Fibroblast of mammary gland (primary cell): ENCODE data around the gene IBA57.
A peak's percentile ranks its signal among the peaks of the same experiment; 100 is the strongest.

Experiments used
- DNase-seq: peaks from one replicate; pipeline ENCODE4 v3.0.0-alpha.2; 2010; ENCODE audit warnings: low read depth
- H3K4me3 ChIP-seq: 2 replicates; pipeline ENCODE4 v1.5.1; 2011; ENCODE audit warnings: low read depth, mild to moderate bottlenecking, low read length, moderate library complexity; ENCODE audit not compliant: control insufficient read depth
- TF ChIP-seq, protein P1 (sequence below): conservative IDR thresholded peaks from 2 replicates; pipeline ENCODE4 v1.5.1; 2011; ENCODE audit warnings: low read depth, low read length, inconsistent platforms; ENCODE audit not compliant: control insufficient read depth, insufficient read depth

Gene IBA57

DNA sequence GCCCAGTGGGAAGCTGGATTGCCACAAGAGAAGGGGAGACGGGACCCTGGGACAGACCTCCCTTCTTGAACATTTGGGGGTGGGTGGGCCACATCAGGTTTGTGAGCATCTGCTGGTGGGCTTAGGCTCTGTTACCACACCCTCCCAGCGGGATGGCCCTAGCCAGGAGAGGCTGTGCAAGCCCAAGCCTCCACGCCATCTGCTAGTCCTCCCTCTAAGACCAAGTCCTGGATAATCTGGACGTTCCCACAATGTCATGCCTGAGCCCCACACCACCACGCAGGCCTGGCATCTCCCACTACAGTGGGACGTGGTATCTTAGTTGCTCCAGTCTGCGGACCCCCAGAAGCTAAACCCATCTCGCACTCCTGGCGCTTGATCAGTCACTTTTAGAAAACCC, 3.7 kb upstream of the IBA57 start:
- TF ChIP-seq, protein P1, sequence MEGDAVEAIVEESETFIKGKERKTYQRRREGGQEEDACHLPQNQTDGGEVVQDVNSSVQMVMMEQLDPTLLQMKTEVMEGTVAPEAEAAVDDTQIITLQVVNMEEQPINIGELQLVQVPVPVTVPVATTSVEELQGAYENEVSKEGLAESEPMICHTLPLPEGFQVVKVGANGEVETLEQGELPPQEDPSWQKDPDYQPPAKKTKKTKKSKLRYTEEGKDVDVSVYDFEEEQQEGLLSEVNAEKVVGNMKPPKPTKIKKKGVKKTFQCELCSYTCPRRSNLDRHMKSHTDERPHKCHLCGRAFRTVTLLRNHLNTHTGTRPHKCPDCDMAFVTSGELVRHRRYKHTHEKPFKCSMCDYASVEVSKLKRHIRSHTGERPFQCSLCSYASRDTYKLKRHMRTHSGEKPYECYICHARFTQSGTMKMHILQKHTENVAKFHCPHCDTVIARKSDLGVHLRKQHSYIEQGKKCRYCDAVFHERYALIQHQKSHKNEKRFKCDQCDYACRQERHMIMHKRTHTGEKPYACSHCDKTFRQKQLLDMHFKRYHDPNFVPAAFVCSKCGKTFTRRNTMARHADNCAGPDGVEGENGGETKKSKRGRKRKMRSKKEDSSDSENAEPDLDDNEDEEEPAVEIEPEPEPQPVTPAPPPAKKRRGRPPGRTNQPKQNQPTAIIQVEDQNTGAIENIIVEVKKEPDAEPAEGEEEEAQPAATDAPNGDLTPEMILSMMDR, result no peak
- no peak for DNase-seq
- H3K4me3 ChIP-seq, result no peak overlapping the region

DNA sequence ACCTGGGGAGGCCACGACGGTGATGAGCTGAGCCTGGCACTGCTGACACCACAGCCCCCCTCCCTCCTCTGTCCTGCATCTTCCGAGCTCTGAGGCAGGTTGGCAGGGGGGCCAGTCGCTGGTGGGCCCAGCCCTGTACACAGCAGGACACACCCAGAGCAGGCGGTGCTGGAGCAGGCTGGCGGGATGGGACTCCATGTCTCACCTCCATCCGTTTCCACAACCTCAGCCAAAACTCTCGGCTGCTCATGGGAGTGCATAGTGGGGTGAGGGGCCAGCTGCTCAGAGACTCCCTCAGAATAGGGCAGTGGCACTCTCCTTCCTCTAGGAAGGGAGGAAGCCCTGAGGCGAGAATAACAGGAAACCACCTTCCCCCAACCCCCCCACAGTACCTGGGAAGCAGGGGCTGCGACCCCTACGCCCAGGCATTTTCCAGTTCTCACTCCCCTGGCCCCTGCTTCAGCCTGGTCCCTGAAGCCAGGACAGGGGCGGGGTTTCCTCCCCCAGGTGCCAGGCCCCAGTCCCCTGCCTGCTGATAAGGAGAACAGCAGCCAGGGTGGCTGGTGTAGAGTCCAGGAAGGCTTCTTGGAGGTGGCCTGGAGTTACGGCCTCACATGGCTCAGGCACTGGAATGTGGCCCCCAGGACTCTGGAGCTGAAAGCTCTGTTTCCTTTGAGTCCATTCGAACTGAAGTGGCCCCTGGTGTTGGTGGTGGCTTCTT, 3.2 kb upstream of the IBA57 start:
- no peak overlapping the region for H3K4me3 ChIP-seq
- no peak for DNase-seq
- TF ChIP-seq, protein P1, result no peak

DNA sequence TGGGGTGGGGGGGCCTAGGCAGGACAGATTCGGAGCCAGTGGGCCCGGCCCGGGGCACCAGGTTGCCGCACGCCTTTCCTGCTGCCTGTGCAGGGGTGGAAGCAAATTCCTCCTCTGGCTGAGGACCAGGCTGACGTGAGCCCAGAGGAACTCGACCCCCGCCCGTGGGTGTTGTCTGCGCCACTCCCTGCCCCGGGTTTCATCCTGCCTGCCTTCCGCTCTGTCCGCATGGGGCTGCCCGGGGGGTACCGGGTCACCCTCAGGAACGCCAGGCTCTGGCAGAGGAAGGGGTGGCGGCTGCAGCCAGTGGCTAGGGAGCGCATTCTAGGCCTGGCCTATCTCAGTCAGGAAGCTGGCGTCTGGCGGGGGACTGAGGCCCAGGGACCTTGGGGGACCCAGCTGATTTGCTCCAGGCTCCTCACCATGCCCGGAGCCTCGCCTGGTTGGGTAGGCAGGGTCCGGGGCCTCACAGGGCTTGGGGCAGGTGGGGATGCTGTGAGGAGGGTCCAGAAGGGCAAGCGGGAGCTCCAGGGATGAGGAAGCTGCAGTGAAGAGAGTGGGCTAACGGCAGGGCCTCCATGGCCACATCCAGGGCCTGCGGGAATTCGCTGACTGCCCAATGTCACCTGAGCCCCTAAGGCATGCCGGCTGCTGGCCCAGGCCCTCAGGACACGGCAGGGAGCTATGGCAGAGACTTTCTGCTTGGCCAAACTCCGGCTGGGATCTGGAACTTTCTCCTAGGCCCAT, 2.4 kb upstream of the IBA57 start:
- peak; percentile 45 for DNase-seq
- TF ChIP-seq, protein P1, result no peak
- H3K4me3 ChIP-seq, result no peak overlapping the region

DNA sequence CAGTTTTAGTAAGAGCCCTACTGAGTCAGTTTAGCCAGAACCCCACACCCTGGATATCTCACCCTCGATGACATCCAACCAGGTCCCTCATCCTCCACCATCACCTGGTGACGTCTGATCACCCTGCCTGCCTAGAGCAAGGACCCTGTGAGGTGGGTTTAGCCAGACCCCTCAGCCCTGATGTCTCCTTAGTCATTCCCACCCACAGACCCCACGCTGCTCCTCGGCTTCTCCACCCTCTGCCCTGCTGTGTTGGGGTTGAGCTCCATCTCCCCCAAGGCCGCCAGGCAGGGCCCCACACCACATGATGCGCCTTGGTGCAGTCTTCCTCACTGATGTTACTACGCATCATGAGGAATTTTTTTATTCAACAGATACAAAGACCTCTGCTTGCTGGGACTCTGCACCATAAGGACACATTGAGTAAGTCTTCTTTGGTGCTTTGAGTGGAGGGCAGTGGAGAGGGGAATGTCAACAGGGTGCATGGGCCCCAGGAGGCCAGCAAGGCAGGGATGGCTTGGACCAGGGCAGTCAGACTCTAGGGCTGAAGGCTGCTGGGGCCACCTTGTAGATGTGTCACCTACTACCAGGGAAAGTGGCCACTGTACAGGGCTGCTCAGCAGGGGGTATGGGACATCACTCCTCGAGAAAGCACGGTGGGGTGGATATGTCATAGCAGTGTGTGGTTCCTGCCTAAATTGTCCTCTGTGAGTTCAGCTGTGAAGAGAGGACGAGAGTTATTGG, 1.7 kb upstream of the IBA57 start:
- no peak for DNase-seq
- TF ChIP-seq, protein P1, result no peak
- no peak overlapping the region for H3K4me3 ChIP-seq

DNA sequence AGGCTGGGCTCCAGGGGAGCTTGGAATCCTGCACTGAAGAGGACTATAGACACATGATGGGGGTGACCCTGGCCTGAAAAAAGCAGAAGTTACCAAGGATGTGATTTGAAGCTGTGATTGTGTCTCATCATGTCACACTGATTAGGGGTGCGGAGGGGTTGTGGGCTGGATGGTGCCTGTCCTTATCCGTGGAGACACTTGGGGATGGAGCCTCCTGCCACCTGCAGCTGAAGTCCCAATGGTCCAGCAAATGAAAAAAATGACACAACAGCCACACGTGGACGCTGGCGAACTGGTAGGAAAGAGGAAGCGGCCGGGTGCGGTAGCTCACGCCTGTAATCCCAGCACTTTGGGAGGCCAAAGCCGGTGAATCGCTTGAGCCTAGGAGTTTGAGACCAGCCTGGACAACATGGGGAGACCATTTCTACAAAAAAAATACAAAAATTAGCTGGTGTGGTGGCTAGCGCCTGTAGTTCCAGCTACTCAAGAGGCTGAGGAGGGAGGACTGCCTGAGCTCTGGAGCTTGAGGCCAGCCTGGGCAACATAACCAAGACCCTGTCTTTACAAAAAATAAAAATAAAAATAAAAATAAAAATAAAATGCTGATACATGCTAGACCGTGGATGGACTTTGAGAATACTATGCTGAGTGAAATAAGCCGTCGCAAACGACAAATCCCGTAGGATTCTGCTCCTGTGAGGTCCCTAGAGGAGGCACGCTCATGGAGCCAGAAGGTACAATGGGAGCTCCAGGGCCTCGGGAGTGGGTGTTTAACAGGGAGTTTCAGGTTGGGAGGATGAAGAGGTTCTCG, 838 bp upstream of the IBA57 start:
- TF ChIP-seq, protein P1, result no peak
- no peak for DNase-seq
- peak overlapping the region; percentile 60 for H3K4me3 ChIP-seq
